ENCODE measurements around the gene GRIK3.

GRCh38 chr1:37015713-37016112 is 18.6 kb downstream of the GRIK3 start:
- TF ChIP-seq CTCF (IDR thresholded peaks at IDR 0.05; ENCODE audit: low read depth, low read length) (no peak), EZH2phosphoT487 (IDR thresholded peaks at IDR 0.05; ENCODE audit: low read depth) (no peak)
